Measurements from ENCODE around the gene TIPARP. TPM values are rescaled to one million over a fixed set of nuclear protein-coding genes. Genes with fewer than 3 reads are reported as not detected.

TIPARP gene, protein sequence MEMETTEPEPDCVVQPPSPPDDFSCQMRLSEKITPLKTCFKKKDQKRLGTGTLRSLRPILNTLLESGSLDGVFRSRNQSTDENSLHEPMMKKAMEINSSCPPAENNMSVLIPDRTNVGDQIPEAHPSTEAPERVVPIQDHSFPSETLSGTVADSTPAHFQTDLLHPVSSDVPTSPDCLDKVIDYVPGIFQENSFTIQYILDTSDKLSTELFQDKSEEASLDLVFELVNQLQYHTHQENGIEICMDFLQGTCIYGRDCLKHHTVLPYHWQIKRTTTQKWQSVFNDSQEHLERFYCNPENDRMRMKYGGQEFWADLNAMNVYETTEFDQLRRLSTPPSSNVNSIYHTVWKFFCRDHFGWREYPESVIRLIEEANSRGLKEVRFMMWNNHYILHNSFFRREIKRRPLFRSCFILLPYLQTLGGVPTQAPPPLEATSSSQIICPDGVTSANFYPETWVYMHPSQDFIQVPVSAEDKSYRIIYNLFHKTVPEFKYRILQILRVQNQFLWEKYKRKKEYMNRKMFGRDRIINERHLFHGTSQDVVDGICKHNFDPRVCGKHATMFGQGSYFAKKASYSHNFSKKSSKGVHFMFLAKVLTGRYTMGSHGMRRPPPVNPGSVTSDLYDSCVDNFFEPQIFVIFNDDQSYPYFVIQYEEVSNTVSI
- total RNA-seq = 10 to 100 TPM; 12.4 to 13.6 TPM
- 1 to 10 TPM; 4.4 to 5.3 TPM for polyA plus RNA-seq

DNA sequence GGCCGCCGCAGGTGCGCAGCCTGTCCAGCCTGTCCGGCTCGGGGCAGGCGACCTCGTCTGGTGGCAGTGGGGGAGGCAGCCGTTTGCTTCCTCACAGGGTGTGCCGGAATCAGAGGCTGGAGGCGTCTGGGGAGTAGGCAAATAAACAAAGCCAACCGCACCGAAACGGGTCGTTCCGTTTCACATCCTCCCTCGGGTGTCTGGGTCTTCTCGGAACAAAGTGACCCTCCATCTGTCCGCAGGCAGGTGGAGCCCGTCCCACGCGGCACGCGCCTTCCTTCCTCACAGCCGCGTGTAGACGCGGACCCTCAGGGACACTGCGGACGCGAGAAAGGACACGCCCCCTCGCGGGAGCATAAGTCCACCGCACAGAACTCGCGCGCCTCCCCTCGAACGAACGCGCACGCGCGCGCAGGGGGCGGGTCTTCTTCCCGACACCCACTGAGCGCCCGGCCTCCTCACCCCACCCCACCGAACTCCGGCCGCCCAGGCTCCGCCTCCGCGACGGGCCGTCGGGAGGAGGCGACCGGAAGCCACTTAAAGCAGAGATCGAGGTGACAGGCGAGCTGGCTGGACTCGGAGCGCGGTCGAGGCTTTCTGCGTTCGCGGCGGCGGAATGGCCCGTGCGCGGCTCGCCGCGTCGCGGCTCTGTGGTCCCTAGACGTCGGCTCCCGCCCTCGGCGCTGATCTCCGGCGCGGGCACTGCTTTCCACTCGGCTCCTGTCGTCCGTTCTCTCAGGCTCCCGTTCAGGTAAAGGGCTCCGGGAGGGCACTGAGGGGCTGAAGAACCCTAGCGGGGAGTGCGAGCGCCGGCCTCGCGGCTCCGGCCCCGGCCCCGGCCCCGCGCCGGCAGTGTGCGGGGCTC, at the start of gene TIPARP:
Gene TIPARP (plus strand): TSS at position 545 of the 865 bp plus-strand sequence. CDS start 3,108 bp downstream, outside the sequence.
- H3K9me3 ChIP-seq (ENCODE audit: control insufficient read depth in 4 of 4, low read length in 3 of 4) = no peaks in the 10 kb centered on the region
- WGBS = under 1% methylated on average over 105 of the region's 105 CpGs
- peaks cover 0 to 13% (median 4%) of the 10 kb centered on the region in 4 donors for H3K36me3 ChIP-seq (ENCODE audit: control insufficient read depth in 4 of 4, insufficient read depth in 3 of 4, low read depth in 1 of 4, low read length in 3 of 4)
- peak within 1 kb of the TSS; percentile 86 to 99 (median 89) for H3K4me3 ChIP-seq (ENCODE audit: low read depth in 1 of 3, low read length in 3 of 3)
- no peaks in the 10 kb centered on the region for H3K27me3 ChIP-seq (ENCODE audit: control insufficient read depth in 4 of 4, insufficient read depth in 4 of 4, low read length in 3 of 4)
- peak; percentile 100 for DNase-seq (ENCODE audit: low spot score)
- H3K9ac ChIP-seq (ENCODE audit: low read depth in 1 of 2, low read length in 2 of 2) = peak within 1 kb of the TSS; percentile 88 to 94
- TF ChIP-seq NR2F2 (IDR thresholded peaks at IDR 0.05) (peak; percentile 45), FOXA1 (IDR thresholded peaks at IDR 0.05) (no peak), MAX (IDR thresholded peaks at IDR 0.05) (peak; percentile 96), GABPA (IDR thresholded peaks at IDR 0.05 in 1 of 2, conservative IDR thresholded peaks at IDR 0.05 in 1 of 2) (peak in 1 of 2 donors; percentile 75), SP1 (IDR thresholded peaks at IDR 0.05) (peak; percentile 89), RAD21 (IDR thresholded peaks at IDR 0.05) (peak; percentile 82 to 84), HNF4G (IDR thresholded peaks at IDR 0.05) (peak; percentile 48), HNF4A (conservative IDR thresholded peaks at IDR 0.05) (peak; percentile 65 to 74), JUND (IDR thresholded peaks at IDR 0.05) (peak in 1 of 2 donors; percentile 17), CTCF (IDR thresholded peaks at IDR 0.05; ENCODE audit: low read depth, low read length, missing input control) (peak; percentile 64), RXRA (IDR thresholded peaks at IDR 0.05) (peak; percentile 70 to 71), TAF1 (conservative IDR thresholded peaks at IDR 0.05) (peak; percentile 91), YY1 (IDR thresholded peaks at IDR 0.05) (peak; percentile 62), EGR1 (IDR thresholded peaks at IDR 0.05; ENCODE audit: low read depth in 2 of 2) (peak; percentile 53 to 60), REST (IDR thresholded peaks at IDR 0.05) (peak; percentile 88), FOXA2 (IDR thresholded peaks at IDR 0.05) (no peak)
- TF ChIP-seq, protein P1, sequence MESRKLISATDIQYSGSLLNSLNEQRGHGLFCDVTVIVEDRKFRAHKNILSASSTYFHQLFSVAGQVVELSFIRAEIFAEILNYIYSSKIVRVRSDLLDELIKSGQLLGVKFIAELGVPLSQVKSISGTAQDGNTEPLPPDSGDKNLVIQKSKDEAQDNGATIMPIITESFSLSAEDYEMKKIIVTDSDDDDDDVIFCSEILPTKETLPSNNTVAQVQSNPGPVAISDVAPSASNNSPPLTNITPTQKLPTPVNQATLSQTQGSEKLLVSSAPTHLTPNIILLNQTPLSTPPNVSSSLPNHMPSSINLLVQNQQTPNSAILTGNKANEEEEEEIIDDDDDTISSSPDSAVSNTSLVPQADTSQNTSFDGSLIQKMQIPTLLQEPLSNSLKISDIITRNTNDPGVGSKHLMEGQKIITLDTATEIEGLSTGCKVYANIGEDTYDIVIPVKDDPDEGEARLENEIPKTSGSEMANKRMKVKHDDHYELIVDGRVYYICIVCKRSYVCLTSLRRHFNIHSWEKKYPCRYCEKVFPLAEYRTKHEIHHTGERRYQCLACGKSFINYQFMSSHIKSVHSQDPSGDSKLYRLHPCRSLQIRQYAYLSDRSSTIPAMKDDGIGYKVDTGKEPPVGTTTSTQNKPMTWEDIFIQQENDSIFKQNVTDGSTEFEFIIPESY (IDR thresholded peaks at IDR 0.05) = peak; percentile 87
- TF ChIP-seq, protein P2, sequence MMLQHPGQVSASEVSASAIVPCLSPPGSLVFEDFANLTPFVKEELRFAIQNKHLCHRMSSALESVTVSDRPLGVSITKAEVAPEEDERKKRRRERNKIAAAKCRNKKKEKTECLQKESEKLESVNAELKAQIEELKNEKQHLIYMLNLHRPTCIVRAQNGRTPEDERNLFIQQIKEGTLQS (IDR thresholded peaks at IDR 0.05) = no peak
- peak within 1 kb of the TSS; percentile 97 to 98 for H3K27ac ChIP-seq (ENCODE audit: low read depth in 1 of 2, low read length in 2 of 2)
- peaks cover 2 to 22% (median 8%) of the 10 kb centered on the region in 4 donors for H3K4me1 ChIP-seq (ENCODE audit: control insufficient read depth in 4 of 4, insufficient read depth in 4 of 4, low read length in 3 of 4)
